GM18507 (cell line): ENCODE results near the gene LCE2B.
"Not testable (repeated sequence)": the region's sequence is repeated elsewhere in the genome, so short reads cannot be mapped to it uniquely, and the experiment has no call there.

Experiments used
- DNase-seq: peaks from one replicate; pipeline ENCODE4 v3.0.0; 2011; ENCODE audit warnings: low read depth; ENCODE audit not compliant: insufficient read length; ENCODE audit errors: extremely low spot score
- FAIRE-seq: peaks from 2 replicates; lab custom pipeline; 2011; peaks lifted over from hg19 to GRCh38; lab: Jason Lieb, UNC

The LCE2B gene

GRCh38 chr1:152685823-152686222 lies at the start of gene LCE2B:
LCE2B (plus strand) TSS chr1:152686123; CDS start chr1:152686844, 721 bp downstream.
- FAIRE-seq, DNase-seq: not testable (repeated sequence)

GRCh38 chr1:152640351-152640750 lies 45.6 kb upstream of the LCE2B start:
- no peak for FAIRE-seq
- DNase-seq: no peak

- no peak for DNase-seq
- no peak for FAIRE-seq
Observed at GRCh38 chr1:152643945-152644344, 42.0 kb upstream of the LCE2B start.

- DNase-seq (no peak), FAIRE-seq (no peak)
Observed at GRCh38 chr1:152645146-152645545, 40.8 kb upstream of the LCE2B start.

GRCh38 chr1:152646656-152647055 lies 39.3 kb upstream of the LCE2B start:
- DNase-seq (no peak), FAIRE-seq (no peak)

GRCh38 chr1:152654110-152654509 lies 31.8 kb upstream of the LCE2B start:
- FAIRE-seq: peak; percentile 81
- peak; percentile 23 for DNase-seq

GRCh38 chr1:152656459-152656858 lies 29.5 kb upstream of the LCE2B start:
- DNase-seq: no peak
- FAIRE-seq: no peak

GRCh38 chr1:152657677-152658076 lies 28.2 kb upstream of the LCE2B start:
- no peak for DNase-seq
- no peak for FAIRE-seq

- DNase-seq (no peak), FAIRE-seq (no peak)
Observed at GRCh38 chr1:152658649-152659048, 27.3 kb upstream of the LCE2B start.

- DNase-seq (no peak), FAIRE-seq (no peak)
Observed at GRCh38 chr1:152663098-152663497, 22.8 kb upstream of the LCE2B start, which contains the start of gene LCE2D. LCE2D (plus strand) TSS chr1:152663380; CDS start chr1:152664106, 726 bp downstream.

GRCh38 chr1:152666171-152666570 lies 19.8 kb upstream of the LCE2B start:
- FAIRE-seq, DNase-seq: not testable (repeated sequence)

- DNase-seq (no peak), FAIRE-seq (no peak)
Observed at GRCh38 chr1:152667648-152668047, 18.3 kb upstream of the LCE2B start.

GRCh38 chr1:152673016-152673415 lies 12.9 kb upstream of the LCE2B start:
- no peak for DNase-seq
- FAIRE-seq: no peak

- not testable (repeated sequence) for FAIRE-seq, DNase-seq
Observed at GRCh38 chr1:152674983-152675382, 10.9 kb upstream of the LCE2B start, which contains the start of gene LCE2C. LCE2C (plus strand) TSS chr1:152675279; CDS start chr1:152676016, 737 bp downstream.

GRCh38 chr1:152679459-152679858 lies 6.5 kb upstream of the LCE2B start:
- FAIRE-seq (no peak), DNase-seq (no peak)

- DNase-seq (no peak), FAIRE-seq (no peak)
Observed at GRCh38 chr1:152681616-152682015, 4.3 kb upstream of the LCE2B start.

GRCh38 chr1:152683846-152684245 lies 2.1 kb upstream of the LCE2B start:
- DNase-seq (no peak), FAIRE-seq (no peak)

- no peak for DNase-seq
Observed at GRCh38 chr1:152697701-152698600, 12.0 kb downstream of the LCE2B start, which contains the start of gene LCE2A. LCE2A (plus strand) TSS chr1:152698345; CDS start chr1:152698902, 557 bp downstream.

GRCh38 chr1:152699746-152700145 lies 13.8 kb downstream of the LCE2B start:
- DNase-seq (no peak), FAIRE-seq (no peak)

More at GRCh38 chr1:152697701-152698600, 12.0 kb downstream of the LCE2B start, which contains the start of gene LCE2A:
- FAIRE-seq: no peak

- no peak for DNase-seq
- FAIRE-seq: no peak
Observed at GRCh38 chr1:152707860-152708259, 21.9 kb downstream of the LCE2B start, which contains the start of gene LCE4A. LCE4A (plus strand) TSS chr1:152708160; CDS start chr1:152709076, 916 bp downstream.

- DNase-seq: no peak
- FAIRE-seq: no peak
Observed at GRCh38 chr1:152718238-152718637, 32.3 kb downstream of the LCE2B start.
